ENCODE results near the gene SLC35E1. TPM values are rescaled to one million over a fixed set of nuclear protein-coding genes. Genes with fewer than 3 reads are reported as not detected.
"Not testable (repeated sequence)": the region's sequence is repeated elsewhere in the genome, so short reads cannot be mapped to it uniquely, and the experiment has no call there.

SLC35E1 gene
- total RNA-seq, 1 experiment from 2014 or later, result 35.8 TPM

- peaks cover 12 to 75% (median 41%) of the 10 kb centered on the region in 3 experiments; a peak in 6 of 7 replicates for H3K36me3 Mint-ChIP-seq (ENCODE audit: insufficient read depth in 1 of 3, low read depth in 3 of 3)
- no peak for DNase-seq
- Histone ChIP-seq H3K79me1 (ENCODE audit: insufficient read depth, low read depth, low read length, poor library complexity, severe bottlenecking) (no peaks in the 10 kb centered on the region), H3K9ac (ENCODE audit: extremely low read depth, insufficient read length, low read length) (no peak overlapping the region), H2AFZ (ENCODE audit: low read length) (no peak overlapping the region), H4K20me1 (ENCODE audit: control insufficient read depth, insufficient read depth, insufficient read length) (no peaks in the 10 kb centered on the region), H3K9me3 (ENCODE audit: control insufficient read depth, low read depth, low read length) (no peaks in the 10 kb centered on the region), H2AK5ac (ENCODE audit: insufficient read length, low read length) (no peak overlapping the region), H3K23ac (ENCODE audit: insufficient read length, low read depth, low read length) (no peak overlapping the region), H3K4me1 (ENCODE audit: insufficient read depth, low read length) (no peaks in the 10 kb centered on the region), H3K4me2 (ENCODE audit: insufficient read depth, insufficient read length, low read length) (no peak overlapping the region), H3K79me2 (ENCODE audit: insufficient read depth, low read length) (no peaks in the 10 kb centered on the region), H4K91ac (ENCODE audit: insufficient read length, low read depth, low read length) (no peak overlapping the region), H3K27ac (ENCODE audit: insufficient read length, low read depth, low read length) (no peak overlapping the region), H2BK12ac (ENCODE audit: insufficient read length, low read depth, low read length) (no peak overlapping the region), H4K8ac (replicated peaks; ENCODE audit: insufficient read length, low read depth, low read length) (no peak overlapping the region), H3K23me2 (ENCODE audit: insufficient read length, low read depth, low read length, poor library complexity, severe bottlenecking) (no peaks in the 10 kb centered on the region), H3T11ph (ENCODE audit: low read length) (no peak overlapping the region), H2BK15ac (ENCODE audit: low read depth, low read length) (no peak overlapping the region), H2BK5ac (ENCODE audit: insufficient read length, low read length) (no peak overlapping the region), H3K14ac (ENCODE audit: insufficient read depth, low read length) (no peak overlapping the region), H2BK120ac (ENCODE audit: low read depth, low read length, poor library complexity, severe bottlenecking) (no peak overlapping the region), H3K4ac (ENCODE audit: low read depth, low read length) (no peak overlapping the region), H3K18ac (ENCODE audit: insufficient read length, low read depth, low read length) (no peak overlapping the region), H3K27me3 (ENCODE audit: insufficient read depth, low read length) (no peaks in the 10 kb centered on the region), H4K5ac (ENCODE audit: insufficient read length, low read depth, low read length) (no peak overlapping the region), H3K56ac (ENCODE audit: insufficient read length, low read depth, low read length) (no peak overlapping the region), H2BK20ac (ENCODE audit: low read depth, low read length, poor library complexity, severe bottlenecking) (no peak overlapping the region)
- H3K9me3 Mint-ChIP-seq, result no peaks in the 10 kb centered on the region
- no peak overlapping the region for H3K4me3 Mint-ChIP-seq
- H3K27ac Mint-ChIP-seq, result 0 out of 7 replicates have a peak overlapping the region, but pooled peaks of 1 of the 3 experiments have one; percentile 55
- no CpG with 5 or more reads among the region's 8 CpGs for WGBS (ENCODE audit: extremely low coverage, insufficient read length, low lambda C conversion rate)
- H3K27me3 Mint-ChIP-seq (ENCODE audit: low read depth), result no peaks in the 10 kb centered on the region
- TF ChIP-seq, protein P1, sequence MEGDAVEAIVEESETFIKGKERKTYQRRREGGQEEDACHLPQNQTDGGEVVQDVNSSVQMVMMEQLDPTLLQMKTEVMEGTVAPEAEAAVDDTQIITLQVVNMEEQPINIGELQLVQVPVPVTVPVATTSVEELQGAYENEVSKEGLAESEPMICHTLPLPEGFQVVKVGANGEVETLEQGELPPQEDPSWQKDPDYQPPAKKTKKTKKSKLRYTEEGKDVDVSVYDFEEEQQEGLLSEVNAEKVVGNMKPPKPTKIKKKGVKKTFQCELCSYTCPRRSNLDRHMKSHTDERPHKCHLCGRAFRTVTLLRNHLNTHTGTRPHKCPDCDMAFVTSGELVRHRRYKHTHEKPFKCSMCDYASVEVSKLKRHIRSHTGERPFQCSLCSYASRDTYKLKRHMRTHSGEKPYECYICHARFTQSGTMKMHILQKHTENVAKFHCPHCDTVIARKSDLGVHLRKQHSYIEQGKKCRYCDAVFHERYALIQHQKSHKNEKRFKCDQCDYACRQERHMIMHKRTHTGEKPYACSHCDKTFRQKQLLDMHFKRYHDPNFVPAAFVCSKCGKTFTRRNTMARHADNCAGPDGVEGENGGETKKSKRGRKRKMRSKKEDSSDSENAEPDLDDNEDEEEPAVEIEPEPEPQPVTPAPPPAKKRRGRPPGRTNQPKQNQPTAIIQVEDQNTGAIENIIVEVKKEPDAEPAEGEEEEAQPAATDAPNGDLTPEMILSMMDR (conservative IDR thresholded peaks at IDR 0.05), result no peak
- no peaks in the 10 kb centered on the region for H3K4me1 Mint-ChIP-seq
Observed at GRCh38 chr19:16554776-16555175, 17.4 kb downstream of the SLC35E1 start.

DNA sequence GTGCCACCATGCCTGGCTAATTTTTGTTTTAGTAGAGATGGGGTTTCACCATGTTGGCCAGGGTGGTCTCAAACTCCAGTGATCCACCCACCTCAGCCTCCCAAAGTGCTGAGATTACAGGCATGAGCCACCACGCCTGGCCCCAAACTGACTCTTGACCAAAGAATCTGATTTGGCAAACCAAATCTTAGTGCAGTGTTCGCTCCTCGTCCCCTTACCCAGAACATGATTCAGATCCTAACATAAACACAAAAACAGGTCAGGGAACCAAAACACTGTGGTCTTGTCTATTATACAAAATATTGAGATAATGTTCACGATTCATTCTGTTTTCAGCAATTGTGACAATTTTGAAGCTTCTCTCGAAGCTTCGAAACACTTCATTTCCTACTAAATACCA, 20.3 kb downstream of the SLC35E1 start:
- not testable (repeated sequence) for H3K79me1 ChIP-seq (ENCODE audit: insufficient read depth, low read depth, low read length, poor library complexity, severe bottlenecking); H4K5ac ChIP-seq (ENCODE audit: insufficient read length, low read depth, low read length); H3K9me3 Mint-ChIP-seq; H2BK12ac ChIP-seq (ENCODE audit: insufficient read length, low read depth, low read length); H2AK5ac ChIP-seq (ENCODE audit: insufficient read length, low read length); H3K18ac ChIP-seq (ENCODE audit: insufficient read length, low read depth, low read length); H3K23ac ChIP-seq (ENCODE audit: insufficient read length, low read depth, low read length); H4K20me1 ChIP-seq (ENCODE audit: control insufficient read depth, insufficient read depth, insufficient read length); H3K4me2 ChIP-seq (ENCODE audit: insufficient read depth, insufficient read length, low read length); H3K27ac Mint-ChIP-seq; H4K8ac ChIP-seq (replicated peaks; ENCODE audit: insufficient read length, low read depth, low read length); H3K27me3 Mint-ChIP-seq (ENCODE audit: low read depth); H3T11ph ChIP-seq (ENCODE audit: low read length); H3K4me3 Mint-ChIP-seq; H3K23me2 ChIP-seq (ENCODE audit: insufficient read length, low read depth, low read length, poor library complexity, severe bottlenecking); H3K56ac ChIP-seq (ENCODE audit: insufficient read length, low read depth, low read length); H4K91ac ChIP-seq (ENCODE audit: insufficient read length, low read depth, low read length); H3K14ac ChIP-seq (ENCODE audit: insufficient read depth, low read length); H3K27ac ChIP-seq (ENCODE audit: insufficient read length, low read depth, low read length); H3K4me1 Mint-ChIP-seq; H2BK120ac ChIP-seq (ENCODE audit: low read depth, low read length, poor library complexity, severe bottlenecking); H2BK15ac ChIP-seq (ENCODE audit: low read depth, low read length); H3K4ac ChIP-seq (ENCODE audit: low read depth, low read length); DNase-seq; H3K9me3 ChIP-seq (ENCODE audit: control insufficient read depth, low read depth, low read length); H2BK20ac ChIP-seq (ENCODE audit: low read depth, low read length, poor library complexity, severe bottlenecking); H2BK5ac ChIP-seq (ENCODE audit: insufficient read length, low read length); H3K4me1 ChIP-seq (ENCODE audit: insufficient read depth, low read length); H3K79me2 ChIP-seq (ENCODE audit: insufficient read depth, low read length); H3K9ac ChIP-seq (ENCODE audit: extremely low read depth, insufficient read length, low read length); H3K27me3 ChIP-seq (ENCODE audit: insufficient read depth, low read length); H2AFZ ChIP-seq (ENCODE audit: low read length)
- no CpG with 5 or more reads among the region's 6 CpGs for WGBS (ENCODE audit: extremely low coverage, insufficient read length, low lambda C conversion rate)
- H3K36me3 Mint-ChIP-seq (ENCODE audit: insufficient read depth in 1 of 3, low read depth in 3 of 3), result peaks cover 12 to 54% (median 32%) of the 10 kb centered on the region in 3 experiments; a peak in 6 of 7 replicates
